Vagina (tissue), 2 donors: Measurements from ENCODE around the gene CHKB. TPM values are rescaled to one million over a fixed set of nuclear protein-coding genes. Genes with fewer than 3 reads are reported as not detected.
A peak's percentile ranks its signal among the peaks of the same experiment; 100 is the strongest.

Source experiments
- DNase-seq, 2 donors: peaks; one replicate each; pipeline ENCODE4 v3.0.0-alpha.2; 2017; ENCODE audit errors: extremely low spot score in 2 of 2
- H3K27ac ChIP-seq: fragments of 200-600 bp; sonication (generic); one replicate; pipeline ENCODE4 v1.5.1; 2019
- H3K27me3 ChIP-seq: fragments of 200-600 bp; sonication (generic); one replicate; pipeline ENCODE4 v1.5.1; 2019
- H3K36me3 ChIP-seq, 2 donors: fragments of 200-600 bp; sonication (generic); one replicate each; pipeline ENCODE4 v1.5.1; 2017 to 2019
- H3K4me1 ChIP-seq: fragments of 200-600 bp; sonication (generic); one replicate; pipeline ENCODE4 v1.5.1; 2019
- H3K4me3 ChIP-seq, 2 donors: fragments of 200-600 bp; sonication (generic); 1 replicate in 1 of 2; 2 replicates in 1 of 2; pipeline ENCODE4 v1.5.1; 2016 to 2019
- H3K9me3 ChIP-seq: fragments of 200-600 bp; sonication (generic); one replicate; pipeline ENCODE4 v1.5.1; 2019
- CTCF ChIP-seq, 3 experiments: fragments of 450-650 bp in 2 of 3; fragments of 200-600 bp in 1 of 3; sonication (generic) in 1 of 3; IDR thresholded peaks; one replicate each; pipeline ENCODE4 v1.5.1; 2017 to 2019; ENCODE audit warnings: antibody characterized with exemption in 3 of 3, mild to moderate bottlenecking in 2 of 3, moderate library complexity in 2 of 3
- POLR2A ChIP-seq, 2 donors: fragments of 450-650 bp; IDR thresholded peaks; one replicate each; pipeline ENCODE4 v1.6.1; 2017; ENCODE audit warnings: antibody characterized with exemption in 2 of 2, mild to moderate bottlenecking in 2 of 2, moderate library complexity in 2 of 2
- POLR2AphosphoS5 ChIP-seq, 2 donors: sonication (generic); formaldehyde crosslinking; IDR thresholded peaks; one replicate each; pipeline ENCODE4 v1.9.0; 2017; ENCODE audit warnings: antibody characterized with exemption in 2 of 2, mild to moderate bottlenecking in 2 of 2, low read depth in 1 of 2; ENCODE audit not compliant: insufficient read depth in 1 of 2
- intact Hi-C: fragments of 100-400 bp; cut with DNase I; formaldehyde crosslinking; loops from one replicate; pipeline ENCODE4 v1.15.1; 2023
- total RNA-seq: library from RNA; depleted of rRNA; stranded (reverse); fragments of >200 nt; gene quantifications from one replicate; pipeline ENCODE4 v1.2.3, GENCODE V29; 2016

Gene CHKB
- total RNA-seq, 1 donor from 2014 or later, result 51.6 TPM

GRCh38 chr22:50601669-50602337, 19.2 kb upstream of the CHKB start:
- TF ChIP-seq POLR2AphosphoS5 (IDR thresholded peaks at IDR 0.05; ENCODE audit: insufficient read depth in 1 of 2, low read depth in 1 of 2) (no peak), POLR2A (IDR thresholded peaks at IDR 0.05) (no peak), CTCF (IDR thresholded peaks at IDR 0.05) (no peak)
- Histone ChIP-seq H3K36me3 (no peaks in the 10 kb centered on the region), H3K4me1 (peaks cover 8% of the 10 kb centered on the region), H3K27me3 (no peaks in the 10 kb centered on the region), H3K4me3 (no peak overlapping the region), H3K27ac (no peak overlapping the region), H3K9me3 (no peaks in the 10 kb centered on the region)
- intact Hi-C loops, result no loop called here
- no peak for DNase-seq

- no peak for DNase-seq
- Histone ChIP-seq H3K4me3 (peak overlapping the region; percentile 23 to 52), H3K36me3 (no peaks in the 10 kb centered on the region), H3K9me3 (no peaks in the 10 kb centered on the region), H3K27me3 (no peaks in the 10 kb centered on the region), H3K4me1 (peaks cover 8% of the 10 kb centered on the region), H3K27ac (no peak overlapping the region)
- no peak for TF ChIP-seq CTCF (IDR thresholded peaks at IDR 0.05)
- no peak for TF ChIP-seq POLR2AphosphoS5 (IDR thresholded peaks at IDR 0.05; ENCODE audit: insufficient read depth in 1 of 2, low read depth in 1 of 2)
- TF ChIP-seq POLR2A (IDR thresholded peaks at IDR 0.05), result no peak
- intact Hi-C loops, result no loop called here
Observed at GRCh38 chr22:50600967-50601668, 18.5 kb upstream of the CHKB start.

GRCh38 chr22:50600538-50600937, 17.9 kb upstream of the CHKB start, which contains the start of gene MAPK8IP2:
TSS of gene MAPK8IP2 (plus strand) at chr22:50600793. CDS start at chr22:50600819, 26 bp downstream.
- Histone ChIP-seq H3K27ac (no peak within 1 kb of the TSS), H3K9me3 (no peaks in the 10 kb centered on the region), H3K36me3 (no peaks in the 10 kb centered on the region), H3K4me1 (peaks cover 8% of the 10 kb centered on the region), H3K4me3 (peak within 1 kb of the TSS; percentile 23 to 52), H3K27me3 (no peaks in the 10 kb centered on the region)
- no peak for TF ChIP-seq CTCF (IDR thresholded peaks at IDR 0.05)
- TF ChIP-seq POLR2AphosphoS5 (IDR thresholded peaks at IDR 0.05; ENCODE audit: insufficient read depth in 1 of 2, low read depth in 1 of 2), result no peak
- intact Hi-C loops, result no loop called here
- DNase-seq, result no peak

- Histone ChIP-seq H3K27me3 (no peaks in the 10 kb centered on the region), H3K9me3 (no peaks in the 10 kb centered on the region), H3K27ac (no peak overlapping the region), H3K36me3 (no peaks in the 10 kb centered on the region), H3K4me1 (peaks cover 8% of the 10 kb centered on the region), H3K4me3 (peak overlapping the region; percentile 23 to 52)
- no peak for DNase-seq
- TF ChIP-seq POLR2AphosphoS5 (IDR thresholded peaks at IDR 0.05; ENCODE audit: insufficient read depth in 1 of 2, low read depth in 1 of 2) (peak in 1 of 2 donors; percentile 12), CTCF (IDR thresholded peaks at IDR 0.05) (no peak), POLR2A (IDR thresholded peaks at IDR 0.05) (no peak)
- intact Hi-C loops, result no loop called here
Observed at GRCh38 chr22:50599816-50600455, 17.3 kb upstream of the CHKB start.
